Sigmoid colon (tissue), 7 donors: ENCODE measurements around the gene CTCF. TPM values are rescaled to one million over a fixed set of nuclear protein-coding genes. Genes with fewer than 3 reads are reported as not detected.
A peak's percentile ranks its signal among the peaks of the same experiment; 100 is the strongest.

ENCODE experiments used
- DNase-seq: peaks from one replicate; pipeline ENCODE4 v3.0.0-alpha.2; 2019
- H3K27ac ChIP-seq, 4 donors: fragments of 200-600 bp; sonication (generic); one replicate each; pipeline ENCODE4 v1.5.1; 2016 to 2019; ENCODE audit warnings: mild to moderate bottlenecking in 1 of 4
- H3K27me3 ChIP-seq, 3 donors: fragments of 200-600 bp; sonication (generic); one replicate each; pipeline ENCODE4 v1.5.1; 2019; ENCODE audit warnings: mild to moderate bottlenecking in 1 of 3
- H3K36me3 ChIP-seq, 4 donors: fragments of 200-600 bp; sonication (generic); one replicate each; pipeline ENCODE4 v1.5.1; 2016 to 2019
- H3K4me1 ChIP-seq, 4 donors: fragments of 200-600 bp; sonication (generic); one replicate each; pipeline ENCODE4 v1.5.1; 2017 to 2019
- H3K4me3 ChIP-seq, 4 donors: fragments of 200-600 bp; sonication (generic); one replicate each; pipeline ENCODE4 v1.5.1; 2017 to 2019; ENCODE audit warnings: mild to moderate bottlenecking in 2 of 4, moderate library complexity in 1 of 4
- H3K9me3 ChIP-seq, 4 donors: fragments of 200-600 bp in 3 of 4; sonication (generic) in 3 of 4; one replicate each; pipeline versions ENCODE4 v1.5.1 to v1.6.1; 2013 to 2019
- CTCF ChIP-seq, 4 experiments: fragments of 450-650 bp in 3 of 4; fragments of 200-600 bp in 1 of 4; IDR thresholded peaks; one replicate each; pipeline ENCODE4 v1.5.1; 2016 to 2019; ENCODE audit warnings: antibody characterized with exemption in 4 of 4, mild to moderate bottlenecking in 3 of 4, moderate library complexity in 2 of 4
- EP300 ChIP-seq, 4 donors: sonication (generic); formaldehyde crosslinking; IDR thresholded peaks; one replicate each; pipeline ENCODE4 v1.6.1; 2017; ENCODE audit warnings: antibody characterized with exemption in 4 of 4
- POLR2A ChIP-seq, 2 donors: fragments of 450-650 bp; IDR thresholded peaks; one replicate each; pipeline ENCODE4 v1.6.1; 2016; ENCODE audit warnings: antibody characterized with exemption in 2 of 2, mild to moderate bottlenecking in 2 of 2, moderate library complexity in 2 of 2
- POLR2AphosphoS5 ChIP-seq, 4 donors: sonication (generic); formaldehyde crosslinking; IDR thresholded peaks; one replicate each; pipeline ENCODE4 v1.6.1; 2017; ENCODE audit warnings: antibody characterized with exemption in 4 of 4
- WGBS, 2 donors: extraction: QIAGEN DNeasy Blood & Tissue Kit; methylation state at CpG; one replicate each; pipeline ENCODE4 v1.1.7; 2013; 5-methylcytosine and 5-hydroxymethylcytosine counted together
- intact Hi-C: fragments of 100-400 bp; cut with DNase I; formaldehyde crosslinking; loops from one replicate; pipeline ENCODE4 v1.15.1; 2023
- polyA plus RNA-seq, 3 donors: library from polyadenylated mRNA; stranded (reverse); fragments of 200-250 nt; gene quantifications; one replicate each; pipeline ENCODE4 v1.2.3, GENCODE V29; 2013
- total RNA-seq, 4 donors: library from RNA; depleted of rRNA; stranded (reverse); fragments of >200 nt; gene quantifications; one replicate each; pipeline ENCODE4 v1.1.0, GENCODE V29; 2016
- donor health status: healthy with polysubstance abuse.
- donor health status: Bipolar disorder and iron deficiency.
- donor health status: healthy.

The CTCF gene
- total and polyA plus RNA-seq, 7 donors: 25.8 to 45.7 (median 29.2) TPM

- peaks cover 24 to 64% (median 54%) of the 10 kb centered on the region in 4 donors for H3K36me3 ChIP-seq
- no peaks in the 10 kb centered on the region for H3K9me3 ChIP-seq
- 97 to 100% methylated on average over 1 of the region's 1 CpG for WGBS, 2 donors
- DNase-seq: no peak
- H3K4me3 ChIP-seq: no peak overlapping the region
- no peak overlapping the region for H3K27ac ChIP-seq
- no peaks in the 10 kb centered on the region for H3K27me3 ChIP-seq
- H3K4me1 ChIP-seq: peaks cover 0 to 44% (median 31%) of the 10 kb centered on the region in 4 donors
- TF ChIP-seq POLR2A (IDR thresholded peaks at IDR 0.05) (no peak), CTCF (IDR thresholded peaks at IDR 0.05) (no peak), POLR2AphosphoS5 (IDR thresholded peaks at IDR 0.05) (no peak), EP300 (IDR thresholded peaks at IDR 0.05) (no peak)
- intact Hi-C loops: no loop called here
These were observed 21.6 kb upstream of the CTCF start for GRCh38 chr16:67540756-67541155.

GRCh38 chr16:67541391-67542263 lies 20.7 kb upstream of the CTCF start:
- Histone ChIP-seq H3K4me1 (peaks cover 0 to 39% (median 27%) of the 10 kb centered on the region in 4 donors), H3K9me3 (no peaks in the 10 kb centered on the region)

DNA sequence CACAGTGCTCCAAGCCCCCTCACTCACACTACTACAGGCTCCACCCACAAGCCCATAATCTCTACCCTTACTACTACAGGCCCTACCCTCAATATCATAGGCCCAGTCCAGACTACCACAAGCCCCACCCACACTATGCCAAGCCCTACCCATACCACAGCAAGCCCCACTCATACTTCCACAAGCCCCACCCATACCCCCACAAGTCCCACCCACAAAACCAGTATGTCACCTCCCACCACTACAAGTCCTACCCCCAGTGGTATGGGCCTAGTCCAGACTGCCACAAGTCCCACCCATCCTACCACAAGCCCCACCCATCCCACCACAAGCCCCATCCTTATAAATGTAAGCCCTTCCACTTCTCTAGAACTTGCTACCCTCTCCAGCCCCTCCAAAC lies 19.9 kb upstream of the CTCF start:
- Histone ChIP-seq H3K27ac (peak overlapping the region in 2 of 4 donors; percentile 4 to 30), H3K36me3 (peaks cover 28 to 76% (median 64%) of the 10 kb centered on the region in 4 donors), H3K4me1 (peaks cover 0 to 39% (median 27%) of the 10 kb centered on the region in 4 donors)

More at GRCh38 chr16:67541391-67542263, 20.7 kb upstream of the CTCF start:
- WGBS, 2 donors: 86% methylated on average over 14 of the region's 14 CpGs
- H3K4me3 ChIP-seq: no peak overlapping the region
- intact Hi-C loops: no loop called here
- TF ChIP-seq CTCF (IDR thresholded peaks at IDR 0.05): no peak
- TF ChIP-seq POLR2AphosphoS5 (IDR thresholded peaks at IDR 0.05): no peak
- TF ChIP-seq POLR2A (IDR thresholded peaks at IDR 0.05): no peak
- TF ChIP-seq EP300 (IDR thresholded peaks at IDR 0.05): no peak
- H3K36me3 ChIP-seq: peaks cover 28 to 73% (median 62%) of the 10 kb centered on the region in 4 donors
- no peaks in the 10 kb centered on the region for H3K27me3 ChIP-seq
- no peak for DNase-seq
- H3K27ac ChIP-seq: peak overlapping the region in 2 of 4 donors; percentile 2 to 30

DNA sequence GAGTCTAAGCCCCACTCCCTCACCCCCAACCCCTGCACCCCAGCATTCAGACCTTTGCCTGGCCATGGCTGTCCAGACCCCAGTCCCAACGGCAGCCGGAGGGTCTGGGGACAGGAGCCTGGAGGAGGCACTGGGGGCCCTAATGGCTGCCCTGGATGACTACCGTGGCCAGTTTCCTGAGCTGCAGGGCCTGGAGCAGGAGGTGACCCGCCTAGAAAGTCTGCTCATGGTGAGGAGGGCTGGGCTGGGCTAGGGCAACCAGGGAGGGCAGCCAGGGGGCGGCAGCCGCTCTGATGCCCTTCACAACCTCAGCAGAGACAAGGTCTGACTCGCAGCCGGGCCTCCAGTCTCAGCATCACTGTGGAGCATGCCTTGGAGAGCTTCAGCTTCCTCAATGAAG lies 19.3 kb upstream of the CTCF start:
- TF ChIP-seq POLR2A (IDR thresholded peaks at IDR 0.05) (no peak), CTCF (IDR thresholded peaks at IDR 0.05) (no peak), EP300 (IDR thresholded peaks at IDR 0.05) (no peak)
- no peaks in the 10 kb centered on the region for H3K27me3 ChIP-seq
- H3K4me3 ChIP-seq: no peak overlapping the region
- H3K9me3 ChIP-seq: no peaks in the 10 kb centered on the region
- peaks cover 28 to 82% (median 64%) of the 10 kb centered on the region in 4 donors for H3K36me3 ChIP-seq
- 93 to 94% methylated on average over 8 of the region's 8 CpGs for WGBS, 2 donors
- no peak for DNase-seq
- H3K27ac ChIP-seq: no peak overlapping the region
- intact Hi-C loops: no loop called here
- peaks cover 0 to 36% (median 24%) of the 10 kb centered on the region in 4 donors for H3K4me1 ChIP-seq

More for the DNA sequence above, 19.9 kb upstream of the CTCF start:
- no peak for TF ChIP-seq POLR2A (IDR thresholded peaks at IDR 0.05)
- TF ChIP-seq CTCF (IDR thresholded peaks at IDR 0.05): no peak
- TF ChIP-seq EP300 (IDR thresholded peaks at IDR 0.05): no peak
- TF ChIP-seq POLR2AphosphoS5 (IDR thresholded peaks at IDR 0.05): no peak
- Histone ChIP-seq H3K27me3 (no peaks in the 10 kb centered on the region), H3K9me3 (no peaks in the 10 kb centered on the region), H3K4me3 (no peak overlapping the region)
- peak; percentile 76 for DNase-seq
- intact Hi-C loops: no loop called here
